Transverse colon (tissue), 4 donors: ENCODE results near the gene CAPN9. TPM values are rescaled to one million over a fixed set of nuclear protein-coding genes. Genes with fewer than 3 reads are reported as not detected.

ENCODE experiments used
- DNase-seq: peaks from one replicate; pipeline ENCODE4 v3.0.0-alpha.2; 2019
- H3K27ac ChIP-seq, 4 donors: fragments of 200-600 bp; sonication (generic); 2 replicates each; pipeline ENCODE4 v1.5.1; 2016 to 2018; ENCODE audit warnings: inconsistent platforms in 4 of 4
- H3K27me3 ChIP-seq: fragments of 200-600 bp; sonication (generic); 2 replicates; pipeline ENCODE4 v1.5.1; 2017; ENCODE audit warnings: inconsistent platforms
- H3K36me3 ChIP-seq, 4 donors: fragments of 200-600 bp; sonication (generic); 2 replicates each; pipeline ENCODE4 v1.5.1; 2017 to 2019; ENCODE audit warnings: inconsistent platforms in 4 of 4
- H3K4me1 ChIP-seq, 4 donors: fragments of 200-600 bp; sonication (generic); 2 replicates each; pipeline ENCODE4 v1.5.1; 2017 to 2020; ENCODE audit warnings: inconsistent platforms in 4 of 4
- H3K4me3 ChIP-seq, 4 donors: fragments of 200-600 bp; sonication (generic); 1 replicate in 1 of 4; 2 replicates in 3 of 4; pipeline versions ENCODE4 v1.5.1 to v1.6.1; 2017 to 2019; ENCODE audit warnings: inconsistent platforms in 4 of 4
- H3K9me3 ChIP-seq, 2 donors: fragments of 200-600 bp; sonication (generic); 2 replicates each; pipeline ENCODE4 v1.5.1; 2017 to 2019; ENCODE audit warnings: inconsistent platforms in 2 of 2
- EP300 ChIP-seq: sonication (generic); formaldehyde crosslinking; IDR thresholded peaks from one replicate; pipeline ENCODE4 v1.6.1; 2017; ENCODE audit warnings: antibody characterized with exemption, low read depth
- POLR2A ChIP-seq: fragments of 450-650 bp; IDR thresholded peaks from one replicate; pipeline ENCODE4 v1.6.1; 2016; ENCODE audit warnings: antibody characterized with exemption, mild to moderate bottlenecking, moderate library complexity
- POLR2AphosphoS5 ChIP-seq, 3 donors: sonication (generic); formaldehyde crosslinking; IDR thresholded peaks; one replicate each; pipeline ENCODE4 v1.6.1; 2016; ENCODE audit warnings: antibody characterized with exemption in 3 of 3
- WGBS, 2 donors: methylation state at CpG; one replicate each; pipeline ENCODE4 v1.1.5; 2018; ENCODE audit warnings: low coverage in 1 of 2; 5-methylcytosine and 5-hydroxymethylcytosine counted together
- in situ Hi-C, 4 donors: fragments of 200-750 bp; cut with MboI; loops; one replicate each; pipeline versions ENCODE4 v1.15.0 to v1.15.1; 2017; ENCODE audit warnings: low sequenced_read_pairs in 3 of 4, low pct_ligation_motif_present in 1 of 4, low pct_unique_long_range_greater_than_20kb in 1 of 4
- intact Hi-C: fragments of 100-400 bp; cut with DNase I; formaldehyde crosslinking; loops from one replicate; pipeline ENCODE4 v1.15.1; 2023; ENCODE audit warnings: low total_unique reads
- total RNA-seq, 4 donors: library from RNA; depleted of rRNA; stranded (reverse); fragments of >200 nt; gene quantifications; one replicate each; pipeline ENCODE4 v1.1.0, GENCODE V29; 2016
- TF ChIP-seq, protein P1 (sequence below), 5 experiments: fragments of 200-600 bp in 3 of 5; fragments of 450-650 bp in 2 of 5; sonication (generic) in 3 of 5; IDR thresholded peaks; 1 replicate in 2 of 5; 2 replicates in 3 of 5; pipeline ENCODE4 v1.5.1; 2016 to 2017; ENCODE audit warnings: antibody characterized with exemption in 5 of 5, inconsistent platforms in 3 of 5, mild to moderate bottlenecking in 2 of 5, moderate library complexity in 1 of 5

Gene CAPN9
- total RNA-seq, 4 donors from 2014 or later, result 26.3 to 59.9 (median 32.7) TPM

- intact Hi-C loops (no loop called here), in situ Hi-C loops (loop anchor here in 2 of 4 donors (25.0 kb wide), 1 partner anchor 91 kb away; no protein-coding TSS in a partner anchor)
- Histone ChIP-seq H3K27ac (no peak overlapping the region), H3K4me3 (no peak overlapping the region), H3K27me3 (no peaks in the 10 kb centered on the region), H3K9me3 (no peaks in the 10 kb centered on the region), H3K36me3 (no peaks in the 10 kb centered on the region), H3K4me1 (peaks cover 0 to 18% (median 13%) of the 10 kb centered on the region in 4 donors)
- TF ChIP-seq EP300 (no peak), POLR2A (no peak), POLR2AphosphoS5 (IDR thresholded peaks at IDR 0.05) (no peak)
- TF ChIP-seq, protein P1, sequence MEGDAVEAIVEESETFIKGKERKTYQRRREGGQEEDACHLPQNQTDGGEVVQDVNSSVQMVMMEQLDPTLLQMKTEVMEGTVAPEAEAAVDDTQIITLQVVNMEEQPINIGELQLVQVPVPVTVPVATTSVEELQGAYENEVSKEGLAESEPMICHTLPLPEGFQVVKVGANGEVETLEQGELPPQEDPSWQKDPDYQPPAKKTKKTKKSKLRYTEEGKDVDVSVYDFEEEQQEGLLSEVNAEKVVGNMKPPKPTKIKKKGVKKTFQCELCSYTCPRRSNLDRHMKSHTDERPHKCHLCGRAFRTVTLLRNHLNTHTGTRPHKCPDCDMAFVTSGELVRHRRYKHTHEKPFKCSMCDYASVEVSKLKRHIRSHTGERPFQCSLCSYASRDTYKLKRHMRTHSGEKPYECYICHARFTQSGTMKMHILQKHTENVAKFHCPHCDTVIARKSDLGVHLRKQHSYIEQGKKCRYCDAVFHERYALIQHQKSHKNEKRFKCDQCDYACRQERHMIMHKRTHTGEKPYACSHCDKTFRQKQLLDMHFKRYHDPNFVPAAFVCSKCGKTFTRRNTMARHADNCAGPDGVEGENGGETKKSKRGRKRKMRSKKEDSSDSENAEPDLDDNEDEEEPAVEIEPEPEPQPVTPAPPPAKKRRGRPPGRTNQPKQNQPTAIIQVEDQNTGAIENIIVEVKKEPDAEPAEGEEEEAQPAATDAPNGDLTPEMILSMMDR (IDR thresholded peaks at IDR 0.05), result no peak
- WGBS, 2 donors, result 74 to 79% methylated on average over 4 of the region's 4 CpGs
- no peak for DNase-seq
Measured at GRCh38 chr1:230821346-230821745, 74.2 kb downstream of the CAPN9 start.

- no peak overlapping the region for H3K4me3 ChIP-seq
- H3K36me3 ChIP-seq, result no peaks in the 10 kb centered on the region
- H3K27me3 ChIP-seq, result no peaks in the 10 kb centered on the region
- peaks cover 0 to 18% (median 13%) of the 10 kb centered on the region in 4 donors for H3K4me1 ChIP-seq
- TF ChIP-seq, protein P1 (IDR thresholded peaks at IDR 0.05), result no peak
- 78% methylated on average over 13 of the region's 13 CpGs; no CpG with 5 or more reads in 1 of the 2 donors for WGBS, 2 donors
- no peaks in the 10 kb centered on the region for H3K9me3 ChIP-seq
- intact Hi-C loops, result no loop called here
- peak overlapping the region in 1 of 4 donors; percentile 30 for H3K27ac ChIP-seq
- no peak for DNase-seq
- in situ Hi-C loops, result loop anchor here in 2 of 4 donors (25.0 kb wide), 1 partner anchor 90 kb away; no protein-coding TSS in a partner anchor
Measured at GRCh38 chr1:230822092-230822581, 74.9 kb downstream of the CAPN9 start.

GRCh38 chr1:230823426-230823825, 76.2 kb downstream of the CAPN9 start:
- no peak for DNase-seq
- intact Hi-C loops, result no loop called here
- in situ Hi-C loops, result loop anchor here in 2 of 4 donors (25.0 kb wide), 1 partner anchor 89 kb away; no protein-coding TSS in a partner anchor
- H3K27ac ChIP-seq, result no peak overlapping the region
- WGBS, 2 donors, result 68% methylated on average over 6 of the region's 6 CpGs; no CpG with 5 or more reads in 1 of the 2 donors
- H3K9me3 ChIP-seq, result no peaks in the 10 kb centered on the region
- no peaks in the 10 kb centered on the region for H3K36me3 ChIP-seq
- no peak overlapping the region for H3K4me3 ChIP-seq
- H3K4me1 ChIP-seq, result peaks cover 0 to 18% (median 13%) of the 10 kb centered on the region in 4 donors
- TF ChIP-seq, protein P1 (IDR thresholded peaks at IDR 0.05), result no peak
- TF ChIP-seq POLR2A, result no peak
- no peak for TF ChIP-seq POLR2AphosphoS5 (IDR thresholded peaks at IDR 0.05)
- no peak for TF ChIP-seq EP300
- H3K27me3 ChIP-seq, result no peaks in the 10 kb centered on the region

GRCh38 chr1:230823931-230824381, 76.8 kb downstream of the CAPN9 start:
- intact Hi-C loops (no loop called here), in situ Hi-C loops (loop anchor here in 2 of 4 donors (25.0 kb wide), 1 partner anchor 88 kb away; no protein-coding TSS in a partner anchor)
- Histone ChIP-seq H3K27ac (no peak overlapping the region), H3K4me1 (peaks cover 0 to 18% (median 13%) of the 10 kb centered on the region in 4 donors), H3K9me3 (no peaks in the 10 kb centered on the region), H3K4me3 (no peak overlapping the region), H3K27me3 (no peaks in the 10 kb centered on the region), H3K36me3 (no peaks in the 10 kb centered on the region)
- DNase-seq, result no peak
- 62 to 92% methylated on average over 2 to 3 of the region's 3 CpGs for WGBS, 2 donors
- TF ChIP-seq POLR2A, result no peak
- no peak for TF ChIP-seq EP300
- TF ChIP-seq POLR2AphosphoS5 (IDR thresholded peaks at IDR 0.05), result no peak
- TF ChIP-seq, protein P1 (IDR thresholded peaks at IDR 0.05), result no peak
